ENCODE measurements around the gene IZUMO4. TPM values are rescaled to one million over a fixed set of nuclear protein-coding genes. Genes with fewer than 3 reads are reported as not detected.

The IZUMO4 gene
- total RNA-seq, 1 experiment from 2014 or later: 2.5 TPM

DNA sequence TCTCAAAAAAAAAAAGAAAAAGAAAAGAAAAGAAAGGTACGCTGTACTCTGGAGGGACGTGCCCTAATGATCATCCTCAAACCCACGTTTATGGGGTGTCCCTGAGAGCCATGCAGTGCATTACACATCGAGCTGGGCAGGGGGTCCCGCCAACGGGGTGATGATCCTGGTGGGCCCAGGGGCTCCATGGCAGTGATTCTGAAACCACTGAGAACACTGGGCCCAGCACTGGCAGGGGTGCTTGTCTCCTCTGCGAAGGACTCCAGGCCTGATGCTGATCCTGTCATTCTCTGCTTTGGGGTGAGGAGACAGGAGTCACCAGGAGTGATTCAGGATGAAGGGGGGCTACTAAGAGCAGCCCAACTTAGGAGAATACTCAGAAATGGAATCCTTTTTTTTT, 19.3 kb upstream of the IZUMO4 start:
- no peak for TF ChIP-seq EZH2 (IDR thresholded peaks at IDR 0.05; ENCODE audit: borderline replicate concordance, low read depth, low read length, poor library complexity, severe bottlenecking)
- TF ChIP-seq, protein P1, sequence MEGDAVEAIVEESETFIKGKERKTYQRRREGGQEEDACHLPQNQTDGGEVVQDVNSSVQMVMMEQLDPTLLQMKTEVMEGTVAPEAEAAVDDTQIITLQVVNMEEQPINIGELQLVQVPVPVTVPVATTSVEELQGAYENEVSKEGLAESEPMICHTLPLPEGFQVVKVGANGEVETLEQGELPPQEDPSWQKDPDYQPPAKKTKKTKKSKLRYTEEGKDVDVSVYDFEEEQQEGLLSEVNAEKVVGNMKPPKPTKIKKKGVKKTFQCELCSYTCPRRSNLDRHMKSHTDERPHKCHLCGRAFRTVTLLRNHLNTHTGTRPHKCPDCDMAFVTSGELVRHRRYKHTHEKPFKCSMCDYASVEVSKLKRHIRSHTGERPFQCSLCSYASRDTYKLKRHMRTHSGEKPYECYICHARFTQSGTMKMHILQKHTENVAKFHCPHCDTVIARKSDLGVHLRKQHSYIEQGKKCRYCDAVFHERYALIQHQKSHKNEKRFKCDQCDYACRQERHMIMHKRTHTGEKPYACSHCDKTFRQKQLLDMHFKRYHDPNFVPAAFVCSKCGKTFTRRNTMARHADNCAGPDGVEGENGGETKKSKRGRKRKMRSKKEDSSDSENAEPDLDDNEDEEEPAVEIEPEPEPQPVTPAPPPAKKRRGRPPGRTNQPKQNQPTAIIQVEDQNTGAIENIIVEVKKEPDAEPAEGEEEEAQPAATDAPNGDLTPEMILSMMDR (conservative IDR thresholded peaks at IDR 0.05; ENCODE audit: low read depth, low read length): no peak
- H3K9me3 ChIP-seq (ENCODE audit: low read depth, low read length, poor library complexity, severe bottlenecking): no peaks in the 10 kb centered on the region
- CTCF ChIA-PET: no interaction called here
- H3K27me3 ChIP-seq (replicated peaks; ENCODE audit: insufficient read depth, low read depth, low read length, poor library complexity): no peaks in the 10 kb centered on the region
- H3K27ac ChIP-seq (ENCODE audit: low read depth, low read length, poor library complexity, severe bottlenecking): no peak overlapping the region
- H3K4me1 ChIP-seq (ENCODE audit: insufficient read depth, low read length, poor library complexity, severe bottlenecking): no peaks in the 10 kb centered on the region
- no peak overlapping the region for H3K4me3 ChIP-seq (ENCODE audit: low read depth, low read length, poor library complexity, severe bottlenecking)
- peaks cover 30% of the 10 kb centered on the region for H3K36me3 ChIP-seq (ENCODE audit: insufficient read depth, low read length, poor library complexity, severe bottlenecking)
- POLR2A ChIA-PET (ENCODE audit: low non-redundant PET): no interaction called here
- no TSS peak for BruUV-seq (replicated peaks)
- intact Hi-C loops (cut with micrococcal nuclease; ENCODE audit: unreplicated experiment): no loop called here
- no peak for DNase-seq (ENCODE audit: low spot score)

DNA sequence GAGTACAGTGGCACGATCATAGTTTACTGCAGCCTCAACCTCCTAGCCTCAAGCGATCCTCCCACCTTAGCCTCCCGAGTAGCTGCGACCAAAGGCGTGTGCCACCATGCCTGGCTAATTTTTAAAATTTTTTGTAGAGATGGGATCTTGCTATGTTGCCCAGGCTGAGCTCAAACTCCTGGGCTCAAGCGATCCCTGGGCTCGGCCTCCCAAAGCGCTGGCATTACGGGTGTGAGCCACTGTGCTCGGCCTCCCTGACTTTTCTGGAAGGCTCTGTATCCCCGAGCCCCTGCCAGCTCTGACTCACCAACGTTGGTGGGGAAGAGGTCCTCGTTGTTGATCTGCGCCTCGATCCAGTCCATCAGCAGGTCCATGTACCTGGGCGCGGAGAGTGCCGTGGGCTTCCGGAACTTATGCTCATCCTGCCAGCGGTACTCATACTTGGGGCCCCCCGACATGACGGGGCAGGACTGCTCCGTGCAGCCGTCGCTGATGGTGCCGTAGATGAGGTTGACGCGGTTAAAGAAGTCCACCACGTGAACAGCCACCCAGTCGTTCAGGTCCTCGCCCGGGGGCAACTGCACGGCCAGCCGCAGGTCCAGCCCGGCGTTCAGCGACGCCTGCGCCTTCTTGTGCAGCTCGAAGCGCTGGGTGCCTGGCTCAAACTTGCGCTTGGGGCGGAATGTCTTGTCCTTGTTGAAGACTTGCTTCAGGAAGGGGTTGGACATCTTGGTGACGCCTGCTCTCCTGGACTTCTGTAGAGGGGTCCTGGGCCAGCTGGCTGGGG, 18.7 kb upstream of the IZUMO4 start:
- H3K36me3 ChIP-seq (ENCODE audit: insufficient read depth, low read length, poor library complexity, severe bottlenecking): peaks cover 24% of the 10 kb centered on the region
- intact Hi-C loops (cut with micrococcal nuclease; ENCODE audit: unreplicated experiment): no loop called here
- no TSS peak for BruUV-seq (replicated peaks)
- H3K27ac ChIP-seq (ENCODE audit: low read depth, low read length, poor library complexity, severe bottlenecking): no peak overlapping the region
- no peaks in the 10 kb centered on the region for H3K27me3 ChIP-seq (replicated peaks; ENCODE audit: insufficient read depth, low read depth, low read length, poor library complexity)
- TF ChIP-seq, protein P1 (conservative IDR thresholded peaks at IDR 0.05; ENCODE audit: low read depth, low read length): no peak
- no peak for TF ChIP-seq EZH2 (IDR thresholded peaks at IDR 0.05; ENCODE audit: borderline replicate concordance, low read depth, low read length, poor library complexity, severe bottlenecking)
- no peaks in the 10 kb centered on the region for H3K9me3 ChIP-seq (ENCODE audit: low read depth, low read length, poor library complexity, severe bottlenecking)
- ChIA-PET POLR2A (ENCODE audit: low non-redundant PET) (no interaction called here), CTCF (no interaction called here)
- no peaks in the 10 kb centered on the region for H3K4me1 ChIP-seq (ENCODE audit: insufficient read depth, low read length, poor library complexity, severe bottlenecking)
- DNase-seq (ENCODE audit: low spot score): no peak
- H3K4me3 ChIP-seq (ENCODE audit: low read depth, low read length, poor library complexity, severe bottlenecking): no peak overlapping the region

DNA sequence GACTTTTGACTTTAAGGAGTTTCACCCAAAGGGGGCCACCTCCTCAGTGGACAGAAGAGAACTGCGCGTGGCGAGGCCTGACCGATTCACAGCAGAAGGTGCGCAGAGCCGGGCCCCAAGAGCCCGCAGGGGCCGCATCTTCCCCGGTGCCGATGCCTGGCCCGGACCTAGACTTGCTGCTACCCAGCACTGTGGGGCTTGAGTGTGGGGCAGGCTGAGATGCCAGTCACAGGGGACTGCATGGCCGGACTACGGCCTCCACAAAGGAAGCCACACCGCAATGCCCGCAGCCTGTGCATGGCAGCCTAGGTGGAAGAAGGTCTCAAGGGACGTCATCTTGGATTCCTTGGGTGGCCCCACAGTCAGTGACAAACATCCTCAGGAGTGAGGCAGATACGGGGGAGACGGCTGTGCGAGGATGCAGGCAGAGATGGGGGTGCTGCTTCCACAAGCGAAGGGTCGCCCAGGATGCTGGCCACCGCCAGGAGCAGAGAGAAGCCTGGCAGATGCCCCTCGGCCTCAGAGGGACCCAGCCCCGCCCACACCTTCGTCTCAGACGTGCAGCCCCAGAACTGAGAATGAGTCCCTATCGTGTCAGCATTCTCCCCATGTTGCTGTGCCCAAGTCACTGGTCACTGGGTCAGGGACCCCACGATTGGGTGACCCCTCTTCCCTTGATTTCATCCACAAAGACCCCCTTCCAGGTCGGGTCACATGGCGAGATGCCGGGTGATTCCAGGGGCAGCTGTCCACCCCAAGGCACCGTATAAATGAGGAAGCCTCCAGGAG, 17.4 kb upstream of the IZUMO4 start:
- Histone ChIP-seq H3K36me3 (ENCODE audit: insufficient read depth, low read length, poor library complexity, severe bottlenecking) (peaks cover 20% of the 10 kb centered on the region), H3K4me3 (ENCODE audit: low read depth, low read length, poor library complexity, severe bottlenecking) (no peak overlapping the region), H3K4me1 (ENCODE audit: insufficient read depth, low read length, poor library complexity, severe bottlenecking) (no peaks in the 10 kb centered on the region), H3K9me3 (ENCODE audit: low read depth, low read length, poor library complexity, severe bottlenecking) (no peaks in the 10 kb centered on the region), H3K27ac (ENCODE audit: low read depth, low read length, poor library complexity, severe bottlenecking) (no peak overlapping the region), H3K27me3 (replicated peaks; ENCODE audit: insufficient read depth, low read depth, low read length, poor library complexity) (no peaks in the 10 kb centered on the region)
- no peak for TF ChIP-seq EZH2 (IDR thresholded peaks at IDR 0.05; ENCODE audit: borderline replicate concordance, low read depth, low read length, poor library complexity, severe bottlenecking)
- TF ChIP-seq, protein P1 (conservative IDR thresholded peaks at IDR 0.05; ENCODE audit: low read depth, low read length): no peak
- no peak for DNase-seq (ENCODE audit: low spot score)
- intact Hi-C loops (cut with micrococcal nuclease; ENCODE audit: unreplicated experiment): no loop called here
- ChIA-PET CTCF (no interaction called here), POLR2A (ENCODE audit: low non-redundant PET) (interaction anchor here (0.6 kb wide), 1 partner anchor 15 kb away, joined by 3 read pairs; no protein-coding TSS in a partner anchor)
- no TSS peak for BruUV-seq (replicated peaks)
